Astrocyte of the cerebellum (primary cell): ENCODE results near the gene SLC9A9.

Source experiments
- DNase-seq: peaks from one replicate; pipeline ENCODE4 v3.0.0-alpha.2; 2011; ENCODE audit warnings: low read depth
- H3K4me3 ChIP-seq: 2 replicates; pipeline ENCODE4 v1.5.1; 2011; ENCODE audit warnings: mild to moderate bottlenecking, low read depth, low read length, moderate library complexity
- in situ Hi-C: cut with HindIII; loops from 2 replicates; pipeline ENCODE4 v1.10.0; 2017; ENCODE audit warnings: low sequenced_read_pairs
- TF ChIP-seq, protein P1 (sequence below): IDR thresholded peaks from 2 replicates; pipeline ENCODE4 v1.5.1; 2012; ENCODE audit warnings: low read length, low read depth, moderate library complexity, mild to moderate bottlenecking; ENCODE audit errors: missing control alignments

SLC9A9 gene

DNA sequence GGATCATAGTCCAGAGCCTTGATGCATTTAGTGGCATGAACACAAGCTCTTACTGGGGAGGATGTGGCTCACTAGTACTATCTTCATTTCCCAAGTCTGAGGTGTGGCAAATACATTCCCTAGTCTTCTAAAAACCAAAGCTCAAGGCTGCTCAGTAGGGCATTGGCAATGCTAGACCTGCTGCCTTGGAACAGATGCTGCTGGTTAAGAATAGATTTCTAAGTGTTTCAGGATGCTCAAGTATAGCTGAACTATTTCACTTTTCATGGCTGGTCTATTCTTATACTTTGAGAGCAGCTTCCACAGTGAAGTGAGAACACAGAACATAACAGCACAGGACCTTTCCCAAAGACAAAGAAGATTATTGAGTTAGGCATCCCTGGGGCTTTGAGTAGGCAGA, 549.9 kb downstream of the SLC9A9 start:
- TF ChIP-seq, protein P1, sequence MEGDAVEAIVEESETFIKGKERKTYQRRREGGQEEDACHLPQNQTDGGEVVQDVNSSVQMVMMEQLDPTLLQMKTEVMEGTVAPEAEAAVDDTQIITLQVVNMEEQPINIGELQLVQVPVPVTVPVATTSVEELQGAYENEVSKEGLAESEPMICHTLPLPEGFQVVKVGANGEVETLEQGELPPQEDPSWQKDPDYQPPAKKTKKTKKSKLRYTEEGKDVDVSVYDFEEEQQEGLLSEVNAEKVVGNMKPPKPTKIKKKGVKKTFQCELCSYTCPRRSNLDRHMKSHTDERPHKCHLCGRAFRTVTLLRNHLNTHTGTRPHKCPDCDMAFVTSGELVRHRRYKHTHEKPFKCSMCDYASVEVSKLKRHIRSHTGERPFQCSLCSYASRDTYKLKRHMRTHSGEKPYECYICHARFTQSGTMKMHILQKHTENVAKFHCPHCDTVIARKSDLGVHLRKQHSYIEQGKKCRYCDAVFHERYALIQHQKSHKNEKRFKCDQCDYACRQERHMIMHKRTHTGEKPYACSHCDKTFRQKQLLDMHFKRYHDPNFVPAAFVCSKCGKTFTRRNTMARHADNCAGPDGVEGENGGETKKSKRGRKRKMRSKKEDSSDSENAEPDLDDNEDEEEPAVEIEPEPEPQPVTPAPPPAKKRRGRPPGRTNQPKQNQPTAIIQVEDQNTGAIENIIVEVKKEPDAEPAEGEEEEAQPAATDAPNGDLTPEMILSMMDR = no peak
- no peak overlapping the region for H3K4me3 ChIP-seq
- no peak for DNase-seq
- in situ Hi-C loops = no loop called here

DNA sequence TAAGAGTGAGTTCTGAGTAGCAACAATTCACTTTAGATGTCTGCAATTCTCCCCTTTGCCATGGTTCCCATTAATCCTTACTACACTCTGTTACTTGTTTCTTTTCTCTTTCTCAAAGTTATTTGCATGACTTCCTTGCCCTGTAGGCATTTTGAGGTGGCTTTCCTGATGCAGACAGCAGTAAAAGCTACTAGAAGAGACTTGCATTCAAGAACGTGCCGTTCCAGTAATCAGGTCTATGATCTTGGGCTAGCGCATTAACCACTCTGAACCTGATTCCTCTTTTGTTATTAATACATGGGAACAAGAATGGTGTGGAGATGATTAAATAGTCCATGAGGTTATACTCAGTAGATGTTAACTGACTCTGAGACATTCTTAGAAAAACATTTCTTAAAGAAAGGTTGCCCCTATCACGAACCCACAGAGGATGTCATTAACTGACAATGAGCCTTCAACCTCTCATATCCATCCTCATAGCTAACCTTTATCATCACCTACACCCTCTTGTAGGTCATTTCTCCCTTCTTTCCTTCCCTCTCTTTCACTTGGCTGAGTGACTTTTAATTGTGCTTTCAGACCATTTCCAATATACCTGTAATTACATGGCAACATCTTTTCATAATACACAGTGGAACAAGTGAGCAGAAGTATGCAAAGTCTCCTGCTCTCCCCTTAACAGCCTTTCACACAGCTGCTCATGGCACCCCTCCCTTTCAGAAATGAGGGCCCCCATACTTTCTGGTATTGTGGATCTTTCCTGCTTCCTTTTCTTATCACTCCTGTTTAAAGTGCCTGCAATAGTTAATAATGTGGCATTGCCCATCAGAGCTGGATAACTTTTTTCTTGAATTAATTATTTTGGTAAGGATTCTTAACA, 552.8 kb downstream of the SLC9A9 start:
- TF ChIP-seq, protein P1 = no peak
- in situ Hi-C loops = no loop called here
- H3K4me3 ChIP-seq = no peak overlapping the region

DNA sequence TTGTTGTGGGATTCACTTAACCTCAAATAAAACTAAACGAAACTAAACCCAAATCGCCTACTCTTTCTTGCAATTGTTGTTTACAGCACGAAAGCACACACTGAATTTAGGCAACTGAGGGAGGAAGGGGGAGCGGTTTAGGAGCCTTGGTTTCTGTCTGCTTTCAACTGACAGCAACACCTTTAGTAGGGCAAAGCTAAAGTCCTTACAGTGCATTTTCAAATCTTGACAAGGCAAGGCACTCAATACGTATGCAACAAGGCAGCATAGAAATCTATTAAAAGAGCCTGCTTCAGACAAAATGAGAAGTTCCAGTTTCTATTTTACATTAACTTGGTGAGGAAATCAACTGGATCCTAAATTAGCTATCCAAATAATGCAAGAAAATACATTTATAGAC, 554.1 kb downstream of the SLC9A9 start:
- TF ChIP-seq, protein P1 = no peak
- in situ Hi-C loops = no loop called here
- H3K4me3 ChIP-seq = no peak overlapping the region
- no peak for DNase-seq

More for the DNA sequence above, 552.8 kb downstream of the SLC9A9 start:
- DNase-seq = no peak

DNA sequence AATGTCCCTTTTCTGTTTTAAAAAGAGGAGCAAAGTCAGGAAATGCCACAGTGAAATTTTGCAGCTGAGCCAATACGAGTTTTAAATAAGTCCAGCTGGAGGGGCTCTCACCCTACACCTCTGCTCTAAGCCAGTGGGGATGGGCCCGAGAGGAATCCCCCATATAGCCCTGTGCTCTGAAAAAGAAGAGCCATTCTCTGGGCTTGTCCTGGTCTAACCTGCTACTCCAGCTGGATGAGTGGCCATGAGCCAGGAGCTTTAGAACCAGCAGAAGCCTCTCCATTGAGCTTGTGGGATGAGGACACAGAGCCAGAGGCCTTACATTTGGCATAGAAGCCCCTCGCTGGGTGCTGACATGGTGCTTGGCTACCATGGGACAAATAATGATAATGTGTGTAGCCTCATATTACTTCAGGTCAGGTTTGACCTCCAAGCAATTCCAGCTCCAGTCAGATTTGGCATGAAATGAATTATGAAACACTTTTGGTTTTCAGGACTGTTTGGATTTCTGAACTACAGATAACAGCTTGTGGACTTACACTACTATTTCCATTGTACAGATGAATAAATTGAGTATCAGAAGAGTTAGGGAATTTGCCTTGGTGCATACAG, 556.3 kb downstream of the SLC9A9 start:
- in situ Hi-C loops = no loop called here
- H3K4me3 ChIP-seq = no peak overlapping the region
- TF ChIP-seq, protein P1 = no peak
- no peak for DNase-seq

GRCh38 chr3:143288944-143289343, 559.3 kb downstream of the SLC9A9 start:
- no peak overlapping the region for H3K4me3 ChIP-seq
- TF ChIP-seq, protein P1 = no peak
- no peak for DNase-seq
- in situ Hi-C loops = no loop called here

- no peak overlapping the region for H3K4me3 ChIP-seq
- peak; percentile 92 for DNase-seq
- TF ChIP-seq, protein P1 = no peak
- in situ Hi-C loops = no loop called here
These were observed 560.9 kb downstream of the SLC9A9 start for GRCh38 chr3:143287403-143287802.
